Activated CD4-positive, CD25-positive, alpha-beta regulatory T cell (primary cell): ENCODE data around the gene ORAI3.

ENCODE experiments used
- DNase-seq, 4 experiments: peaks; one replicate each; lab custom pipeline; 2025; lab: John Stamatoyannopoulos, UW

Gene ORAI3

GRCh38 chr16:30971298-30971697 is 22.4 kb downstream of the ORAI3 start:
- DNase-seq, result no peak

DNA sequence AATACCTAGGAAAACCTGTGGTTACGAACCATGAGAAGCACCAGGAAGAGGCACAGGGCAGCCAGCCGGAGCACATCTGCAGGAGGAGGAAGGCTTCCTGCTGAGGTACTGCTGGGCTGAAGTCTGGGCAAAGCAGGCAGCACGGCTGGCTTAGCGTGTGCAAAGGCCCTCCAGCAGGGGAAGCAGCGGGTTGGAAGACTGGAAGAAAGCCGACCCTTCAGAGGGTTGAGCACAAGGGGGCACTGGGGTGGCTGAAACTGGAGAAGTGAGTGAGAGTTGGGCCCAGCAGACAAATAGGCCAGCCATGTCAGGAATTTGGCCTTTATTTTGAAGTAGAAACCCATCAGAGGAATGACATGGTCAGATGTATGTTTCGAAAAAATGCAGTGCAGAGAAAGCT is 24.0 kb downstream of the ORAI3 start:
- DNase-seq, result no peak

GRCh38 chr16:30974348-30974747 is 25.5 kb downstream of the ORAI3 start:
- DNase-seq, result no peak

DNA sequence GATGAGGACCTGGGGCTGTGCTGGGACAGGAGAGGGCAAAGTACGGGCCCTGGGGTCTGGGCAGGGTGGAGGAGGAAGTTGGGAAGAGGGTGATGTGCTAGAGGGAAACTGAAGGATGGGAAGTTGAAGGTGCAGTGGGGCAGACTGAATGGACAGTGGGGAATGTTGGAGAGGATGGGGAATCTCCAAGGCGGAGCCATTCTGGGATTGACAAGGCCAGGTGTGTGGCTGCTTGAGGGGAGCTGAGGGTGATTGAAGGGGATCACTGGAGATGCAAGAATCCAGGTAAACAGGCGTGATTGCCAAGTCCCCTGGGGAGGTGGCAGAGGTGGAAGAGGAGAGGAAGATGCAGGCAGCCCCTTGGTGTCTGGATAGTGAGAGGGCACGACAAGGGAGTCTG is 27.6 kb downstream of the ORAI3 start:
- no peak for DNase-seq

DNA sequence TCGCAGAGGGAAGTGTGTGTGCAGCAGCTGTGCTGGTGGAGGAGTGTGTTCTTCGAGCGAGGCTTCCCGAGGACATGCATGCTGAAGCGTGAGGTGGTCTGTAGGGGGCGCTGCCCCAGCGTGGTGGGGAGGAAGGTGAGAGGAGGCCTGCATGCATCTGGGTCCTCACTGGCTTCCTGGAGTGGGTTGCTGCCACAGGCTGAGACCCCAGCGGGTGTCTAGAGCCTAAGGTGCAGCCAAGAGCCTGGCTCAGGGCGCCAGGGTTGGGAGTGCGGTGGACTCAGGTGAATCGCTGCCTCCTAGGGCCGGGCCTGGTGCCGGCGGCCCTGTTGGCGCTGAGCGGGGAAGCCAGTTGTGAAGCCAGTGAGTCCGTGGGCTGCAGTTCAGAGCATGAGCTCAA is 28.6 kb downstream of the ORAI3 start:
- no peak for DNase-seq

DNA sequence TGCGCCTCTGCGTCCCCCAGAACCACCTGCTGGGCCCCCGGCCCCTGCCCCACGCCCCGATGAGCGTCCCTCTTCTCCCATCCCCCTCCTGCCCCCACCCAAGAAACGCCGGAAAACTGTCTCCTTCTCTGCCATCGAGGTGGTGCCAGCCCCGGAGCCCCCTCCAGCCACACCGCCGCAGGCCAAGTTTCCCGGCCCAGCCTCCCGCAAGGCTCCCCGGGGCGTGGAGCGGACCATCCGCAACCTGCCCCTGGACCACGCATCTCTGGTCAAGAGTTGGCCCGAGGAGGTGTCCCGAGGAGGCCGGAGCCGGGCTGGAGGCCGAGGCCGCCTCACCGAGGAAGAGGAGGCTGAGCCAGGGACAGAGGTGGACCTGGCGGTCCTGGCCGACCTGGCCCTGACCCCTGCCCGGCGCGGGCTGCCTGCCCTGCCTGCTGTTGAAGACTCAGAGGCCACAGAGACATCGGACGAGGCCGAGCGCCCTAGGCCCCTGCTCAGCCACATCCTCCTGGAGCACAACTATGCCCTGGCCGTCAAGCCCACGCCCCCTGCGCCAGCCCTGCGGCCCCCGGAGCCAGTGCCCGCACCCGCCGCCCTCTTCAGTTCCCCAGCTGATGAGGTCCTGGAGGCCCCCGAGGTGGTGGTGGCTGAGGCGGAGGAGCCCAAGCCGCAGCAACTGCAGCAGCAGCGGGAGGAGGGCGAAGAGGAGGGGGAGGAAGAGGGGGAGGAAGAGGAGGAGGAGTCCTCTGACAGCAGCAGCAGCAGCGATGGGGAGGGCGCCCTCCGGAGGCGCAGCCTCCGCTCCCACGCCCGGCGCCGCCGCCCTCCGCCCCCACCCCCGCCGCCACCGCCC is 30.5 kb downstream of the ORAI3 start:
- DNase-seq, result no peak

GRCh38 chr16:30980023-30980371 is 31.1 kb downstream of the ORAI3 start:
- no peak for DNase-seq

GRCh38 chr16:30980434-30980833 is 31.6 kb downstream of the ORAI3 start:
- no peak for DNase-seq

DNA sequence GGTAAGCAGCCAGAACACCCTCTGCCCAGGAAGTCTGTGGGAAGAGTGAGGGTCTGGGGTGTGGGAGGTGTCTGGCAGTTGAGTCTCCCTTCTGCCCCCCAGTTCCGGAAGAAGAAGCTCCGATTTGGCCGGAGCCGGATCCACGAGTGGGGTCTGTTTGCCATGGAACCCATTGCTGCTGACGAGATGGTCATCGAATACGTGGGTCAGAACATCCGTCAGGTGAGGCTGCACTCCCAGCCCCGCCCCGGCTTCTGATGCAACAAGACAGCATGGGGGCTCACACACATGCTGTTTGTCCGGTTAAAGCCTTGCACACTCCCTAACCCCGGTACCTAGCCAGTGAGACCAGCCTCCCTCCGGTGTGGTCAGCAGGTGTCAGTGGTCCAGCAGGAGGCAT is 32.1 kb downstream of the ORAI3 start:
- no peak for DNase-seq

DNA sequence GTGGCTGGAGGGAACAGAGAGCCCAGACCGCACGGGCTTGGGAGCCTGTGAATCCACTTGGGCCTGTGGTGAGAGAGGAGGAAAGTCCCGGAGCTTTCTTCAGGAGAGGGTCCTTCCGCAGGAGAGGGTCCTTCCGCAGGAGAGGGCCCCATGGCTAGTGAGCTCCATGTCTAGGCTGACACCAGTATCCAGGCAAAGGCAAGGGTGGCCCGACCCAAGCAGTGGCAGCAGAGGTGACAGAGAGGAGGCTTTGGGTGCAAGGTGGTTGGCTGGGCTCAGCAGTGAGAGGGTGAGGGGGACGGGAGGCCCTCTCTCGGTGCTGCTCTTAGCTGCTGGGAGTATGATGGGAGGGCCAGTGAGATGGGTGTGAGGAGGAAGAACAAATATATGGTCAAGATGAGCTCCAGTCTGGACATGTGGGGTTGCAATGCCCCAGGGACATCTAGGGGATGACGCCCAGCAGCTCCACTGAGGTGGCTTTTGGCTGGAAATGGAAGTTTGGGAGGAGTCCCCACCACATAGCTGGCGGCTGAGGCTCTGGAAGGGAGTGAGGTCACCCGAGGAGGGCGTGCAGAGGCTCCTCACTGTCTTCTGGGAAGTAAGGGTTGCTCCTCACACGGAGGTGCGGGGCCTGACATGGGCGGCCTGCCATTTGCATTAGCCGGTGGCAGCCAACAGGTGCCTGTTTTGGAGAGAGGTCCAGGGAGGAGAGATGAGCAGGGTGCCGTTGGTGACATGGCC is 33.9 kb downstream of the ORAI3 start:
- DNase-seq, result no peak

- DNase-seq, result no peak
These were observed 34.5 kb downstream of the ORAI3 start for GRCh38 chr16:30983289-30983889.

GRCh38 chr16:30983898-30984610 is 35.2 kb downstream of the ORAI3 start:
- DNase-seq, result no peak

GRCh38 chr16:30984669-30985400 is 36.0 kb downstream of the ORAI3 start, which contains the start of gene HSD3B7:
Gene HSD3B7 (plus strand): TSS chr16:30985207. CDS start chr16:30985659, 452 bp downstream.
- DNase-seq, result peak; percentile 66 to 83 (median 71)

DNA sequence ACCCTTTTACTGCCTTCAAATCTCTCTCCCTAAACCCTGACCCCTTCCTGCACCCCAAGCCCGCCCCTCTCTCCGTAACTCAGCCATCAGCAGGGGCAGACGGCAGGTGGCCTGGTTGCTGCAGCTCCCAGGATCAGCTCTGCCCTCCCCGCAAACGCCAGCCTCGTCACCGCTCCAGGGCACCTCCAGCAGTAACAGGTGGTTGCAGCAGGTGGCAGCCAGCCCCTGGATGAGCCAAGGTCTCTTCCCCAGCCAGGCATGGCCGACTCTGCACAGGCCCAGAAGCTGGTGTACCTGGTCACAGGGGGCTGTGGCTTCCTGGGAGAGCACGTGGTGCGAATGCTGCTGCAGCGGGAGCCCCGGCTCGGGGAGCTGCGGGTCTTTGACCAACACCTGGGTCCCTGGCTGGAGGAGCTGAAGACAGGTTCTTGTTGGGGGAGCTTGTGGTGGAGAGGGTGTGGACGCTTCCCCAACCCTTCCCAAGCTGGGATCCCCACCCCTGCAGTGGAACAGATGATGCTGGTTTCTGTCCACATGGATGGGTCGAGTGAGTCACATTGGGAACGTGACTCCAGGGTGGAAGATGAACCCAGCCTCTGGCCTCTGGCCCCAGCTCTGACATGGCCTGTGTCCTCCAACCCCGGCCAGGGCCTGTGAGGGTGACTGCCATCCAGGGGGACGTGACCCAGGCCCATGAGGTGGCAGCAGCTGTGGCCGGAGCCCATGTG is 36.7 kb downstream of the ORAI3 start:
- DNase-seq, result no peak

- DNase-seq, result no peak
These were observed 37.5 kb downstream of the ORAI3 start for GRCh38 chr16:30986129-30986991.

GRCh38 chr16:30987581-30988190 is 38.8 kb downstream of the ORAI3 start:
- DNase-seq, result no peak

GRCh38 chr16:30989469-30990047 is 40.7 kb downstream of the ORAI3 start:
- DNase-seq, result no peak

DNA sequence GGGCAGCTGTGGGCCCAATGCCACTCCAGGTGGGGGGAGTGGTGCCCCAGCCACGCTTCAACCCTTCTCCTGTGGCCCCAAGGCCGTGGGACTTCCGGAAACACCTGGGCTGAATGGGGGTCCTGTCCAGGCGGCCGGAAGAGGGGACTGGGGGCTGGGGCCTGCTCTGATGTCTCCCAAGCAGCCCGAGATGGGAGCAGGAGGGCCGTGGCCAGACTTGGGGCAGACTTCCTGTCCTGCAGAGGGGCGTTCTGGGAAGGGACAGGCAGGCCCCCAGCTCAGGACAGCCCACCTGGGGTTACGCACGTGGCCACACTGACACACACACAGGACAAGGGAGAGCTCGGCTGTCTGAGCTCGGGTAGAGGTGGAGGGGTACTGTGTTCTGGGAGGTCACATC is 41.2 kb downstream of the ORAI3 start:
- no peak for DNase-seq

- no peak for DNase-seq
These were observed 42.2 kb downstream of the ORAI3 start for GRCh38 chr16:30991052-30991451.
